Tibial nerve (tissue), 4 donors: ENCODE results near the gene CAMSAP1.

ENCODE experiments used
- CTCF ChIP-seq, 5 experiments: fragments of 200-600 bp in 3 of 5; fragments of 450-650 bp in 2 of 5; sonication (generic) in 3 of 5; IDR thresholded peaks; one replicate each; pipeline ENCODE4 v1.5.1; 2016 to 2019; ENCODE audit warnings: antibody characterized with exemption in 5 of 5, mild to moderate bottlenecking in 3 of 5, moderate library complexity in 2 of 5
- EP300 ChIP-seq, 2 donors: sonication (generic); formaldehyde crosslinking; IDR thresholded peaks; one replicate each; pipeline ENCODE4 v1.6.1; 2017; ENCODE audit warnings: antibody characterized with exemption in 2 of 2, mild to moderate bottlenecking in 1 of 2
- POLR2A ChIP-seq, 2 donors: fragments of 450-650 bp; IDR thresholded peaks; one replicate each; pipeline ENCODE4 v1.6.1; 2017; ENCODE audit warnings: antibody characterized with exemption in 2 of 2, mild to moderate bottlenecking in 2 of 2, moderate library complexity in 2 of 2

DNA sequence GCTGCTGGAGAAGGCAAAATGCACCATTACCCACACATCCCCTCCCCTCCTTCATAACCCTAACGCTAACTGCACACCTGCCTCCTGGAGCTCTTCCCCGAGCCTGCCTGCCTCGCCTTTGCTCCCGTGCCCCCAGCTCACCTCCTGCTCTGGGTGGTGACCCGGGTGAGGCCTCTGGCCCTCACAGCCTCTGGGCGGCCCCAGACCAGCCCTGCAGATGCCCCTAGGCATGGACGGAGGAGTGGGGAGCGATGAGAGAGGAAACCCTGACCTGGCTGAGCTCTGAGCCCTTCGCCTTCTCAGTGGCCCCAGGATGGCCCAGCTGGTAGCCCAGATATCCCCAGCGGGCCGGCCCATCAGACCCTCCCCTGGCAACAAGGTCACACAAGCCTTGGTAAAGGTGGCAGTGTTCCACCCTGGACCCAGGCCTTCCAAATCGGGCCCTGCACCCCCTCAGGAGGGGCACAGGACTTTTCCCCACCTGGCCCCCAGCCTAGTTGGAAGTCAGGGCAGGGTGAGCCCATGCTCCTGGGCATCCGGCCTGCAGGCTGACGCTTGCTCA lies 14.5 kb upstream of the CAMSAP1 start:
- no peak for TF ChIP-seq POLR2A (IDR thresholded peaks at IDR 0.05)
- TF ChIP-seq CTCF (IDR thresholded peaks at IDR 0.05), result no peak
- TF ChIP-seq EP300 (IDR thresholded peaks at IDR 0.05), result no peak
